Gastroesophageal sphincter (tissue), 3 donors: ENCODE measurements around the gene TMCO2.

Experiments used
- CTCF ChIP-seq, 4 experiments: fragments of 200-600 bp in 2 of 4; fragments of 450-650 bp in 2 of 4; sonication (generic) in 1 of 4; IDR thresholded peaks; one replicate each; pipeline ENCODE4 v1.5.1; 2017 to 2019; ENCODE audit warnings: antibody characterized with exemption in 4 of 4, mild to moderate bottlenecking in 2 of 4, moderate library complexity in 2 of 4
- EP300 ChIP-seq: sonication (generic); formaldehyde crosslinking; IDR thresholded peaks from one replicate; pipeline ENCODE4 v1.6.1; 2017; ENCODE audit warnings: antibody characterized with exemption, mild to moderate bottlenecking
- POLR2A ChIP-seq, 2 donors: fragments of 450-650 bp; IDR thresholded peaks; one replicate each; pipeline ENCODE4 v1.6.1; 2017; ENCODE audit warnings: antibody characterized with exemption in 2 of 2, mild to moderate bottlenecking in 2 of 2, moderate library complexity in 1 of 2
- POLR2AphosphoS5 ChIP-seq: sonication (generic); formaldehyde crosslinking; IDR thresholded peaks from one replicate; pipeline ENCODE4 v1.6.1; 2017; ENCODE audit warnings: antibody characterized with exemption

- TF ChIP-seq POLR2AphosphoS5 (no peak), CTCF (IDR thresholded peaks at IDR 0.05) (no peak), POLR2A (IDR thresholded peaks at IDR 0.05) (no peak), EP300 (no peak)
Observed at GRCh38 chr1:40273547-40274166, 25.9 kb downstream of the TMCO2 start.
